Suppressor macrophage treated with lipopolysaccharide for 4 hours (primary cell): ENCODE data around the gene EZR.
"Not testable (repeated sequence)": the region's sequence is repeated elsewhere in the genome, so short reads cannot be mapped to it uniquely, and the experiment has no call there.

Source experiments
- DNase-seq: peaks from one replicate; pipeline ENCODE4 v3.0.0-alpha.2; 2020

Gene EZR

GRCh38 chr6:158796353-158796752 lies 22.8 kb downstream of the EZR start:
- DNase-seq = no peak

GRCh38 chr6:158795516-158795915 lies 23.7 kb downstream of the EZR start:
- DNase-seq = no peak

GRCh38 chr6:158793432-158793831 lies 25.7 kb downstream of the EZR start:
- peak; percentile 36 for DNase-seq

- DNase-seq = not testable (repeated sequence)
Observed at GRCh38 chr6:158792505-158792904, 26.7 kb downstream of the EZR start.

- no peak for DNase-seq
Observed at GRCh38 chr6:158791274-158791855, 27.8 kb downstream of the EZR start.

GRCh38 chr6:158789115-158789917 lies 29.9 kb downstream of the EZR start:
- DNase-seq = no peak

- no peak for DNase-seq
Observed at GRCh38 chr6:158787395-158787794, 31.8 kb downstream of the EZR start.

- DNase-seq = no peak
Observed at GRCh38 chr6:158786645-158787304, 32.4 kb downstream of the EZR start.

GRCh38 chr6:158785036-158785435 lies 34.1 kb downstream of the EZR start:
- DNase-seq = no peak

- DNase-seq = no peak
Observed at GRCh38 chr6:158784505-158784904, 34.7 kb downstream of the EZR start.

- no peak for DNase-seq
Observed at GRCh38 chr6:158783851-158784250, 35.3 kb downstream of the EZR start.

GRCh38 chr6:158783167-158783450 lies 36.1 kb downstream of the EZR start:
- no peak for DNase-seq

GRCh38 chr6:158782432-158783166 lies 36.6 kb downstream of the EZR start:
- DNase-seq = no peak

GRCh38 chr6:158781692-158782373 lies 37.3 kb downstream of the EZR start:
- DNase-seq = no peak

GRCh38 chr6:158780988-158781691 lies 38.0 kb downstream of the EZR start:
- DNase-seq = no peak

- DNase-seq = no peak
Observed at GRCh38 chr6:158780246-158780884, 38.8 kb downstream of the EZR start.

- no peak for DNase-seq
Observed at GRCh38 chr6:158778005-158778527, 41.1 kb downstream of the EZR start.

- no peak for DNase-seq
Observed at GRCh38 chr6:158777510-158777909, 41.7 kb downstream of the EZR start.

GRCh38 chr6:158776737-158777136 lies 42.4 kb downstream of the EZR start:
- DNase-seq = no peak

GRCh38 chr6:158775832-158776231 lies 43.3 kb downstream of the EZR start:
- DNase-seq = no peak

- no peak for DNase-seq
Observed at GRCh38 chr6:158774717-158775449, 44.3 kb downstream of the EZR start.
